SH-SY5Y (cell line): Measurements from ENCODE around the gene OCA2.

Experiments
- GATA2 ChIP-seq: IDR thresholded peaks from 2 replicates; pipeline ENCODE4 v1.6.1; 2011; ENCODE audit warnings: mild to moderate bottlenecking, low read depth, low read length
- GATA3 ChIP-seq: IDR thresholded peaks from 2 replicates; pipeline ENCODE4 v1.6.1; 2011; ENCODE audit warnings: low read depth, mild to moderate bottlenecking, low read length, moderate library complexity

Gene OCA2

GRCh38 chr15:27850981-27851857 is 247.9 kb downstream of the OCA2 start:
- TF ChIP-seq GATA3 (no peak), GATA2 (no peak)

DNA sequence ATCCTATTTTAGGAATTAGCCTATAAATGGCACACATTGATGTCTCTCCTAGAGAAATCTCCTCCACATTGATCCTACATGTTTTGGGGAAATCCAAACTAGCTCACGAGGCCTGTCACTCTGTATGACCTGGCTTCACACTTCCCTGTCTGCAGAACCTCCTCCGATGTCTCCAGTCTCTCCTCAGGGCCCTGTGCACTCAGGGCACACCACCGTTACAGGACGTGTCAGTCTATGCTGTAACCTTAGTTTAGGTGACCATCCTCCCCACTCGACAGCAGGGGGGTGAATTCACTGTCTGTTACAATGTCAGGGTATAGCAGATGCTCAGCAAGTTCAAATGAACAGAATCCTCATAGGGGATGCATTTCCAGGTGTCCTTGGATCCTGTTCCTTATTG is 249.1 kb downstream of the OCA2 start:
- no peak for TF ChIP-seq GATA2
- no peak for TF ChIP-seq GATA3

- TF ChIP-seq GATA2: no peak
- TF ChIP-seq GATA3: no peak
Observed at GRCh38 chr15:27847775-27848710, 251.1 kb downstream of the OCA2 start.

- TF ChIP-seq GATA3 (no peak), GATA2 (no peak)
Observed at GRCh38 chr15:27846722-27847395, 252.3 kb downstream of the OCA2 start.

- TF ChIP-seq GATA2 (no peak), GATA3 (no peak)
Observed at GRCh38 chr15:27845535-27846369, 253.4 kb downstream of the OCA2 start.

GRCh38 chr15:27844018-27844666 is 255.0 kb downstream of the OCA2 start:
- TF ChIP-seq GATA2: no peak
- TF ChIP-seq GATA3: no peak

GRCh38 chr15:27843146-27843545 is 256.0 kb downstream of the OCA2 start:
- TF ChIP-seq GATA2: no peak
- no peak for TF ChIP-seq GATA3

DNA sequence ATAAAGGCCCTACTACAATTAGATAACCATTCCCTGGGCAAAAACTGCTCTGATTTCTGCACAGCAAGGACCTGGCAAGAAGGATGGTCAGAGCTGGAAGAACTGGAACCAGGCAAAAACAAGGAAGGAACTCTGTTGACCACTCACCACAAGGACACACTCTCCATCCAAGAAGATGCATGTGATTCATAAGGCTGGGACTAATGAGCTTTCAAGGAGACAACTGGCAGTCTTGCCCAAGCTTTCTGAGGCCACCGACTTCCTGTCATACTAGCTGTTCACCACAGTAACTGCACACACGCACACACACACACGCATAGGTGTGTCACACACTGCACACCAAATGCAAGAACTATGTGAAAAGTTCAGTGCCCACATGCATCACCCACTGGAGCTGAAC is 256.6 kb downstream of the OCA2 start:
- TF ChIP-seq GATA3: no peak
- no peak for TF ChIP-seq GATA2

- no peak for TF ChIP-seq GATA3
- no peak for TF ChIP-seq GATA2
Observed at GRCh38 chr15:27835233-27835939, 263.7 kb downstream of the OCA2 start.

DNA sequence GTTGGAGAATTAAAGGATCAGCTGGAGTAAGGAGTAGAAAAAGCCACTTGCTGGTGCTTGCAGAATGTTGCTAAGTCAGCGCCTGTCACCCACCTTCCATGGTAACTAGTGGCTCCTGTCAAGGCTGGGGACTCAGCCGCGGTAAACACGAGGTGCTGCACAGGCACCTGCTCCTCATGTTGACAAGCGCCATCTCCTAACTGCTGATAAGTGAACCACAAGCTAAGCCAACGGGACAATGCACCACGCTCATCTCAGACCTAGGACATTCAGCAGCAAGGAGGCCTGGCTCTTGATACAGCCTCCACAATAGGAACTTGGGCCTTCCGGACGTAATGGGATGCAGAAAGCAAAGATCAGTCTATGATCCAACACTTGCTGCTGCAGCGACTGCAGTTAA is 264.4 kb downstream of the OCA2 start:
- TF ChIP-seq GATA3: no peak
- TF ChIP-seq GATA2: no peak

DNA sequence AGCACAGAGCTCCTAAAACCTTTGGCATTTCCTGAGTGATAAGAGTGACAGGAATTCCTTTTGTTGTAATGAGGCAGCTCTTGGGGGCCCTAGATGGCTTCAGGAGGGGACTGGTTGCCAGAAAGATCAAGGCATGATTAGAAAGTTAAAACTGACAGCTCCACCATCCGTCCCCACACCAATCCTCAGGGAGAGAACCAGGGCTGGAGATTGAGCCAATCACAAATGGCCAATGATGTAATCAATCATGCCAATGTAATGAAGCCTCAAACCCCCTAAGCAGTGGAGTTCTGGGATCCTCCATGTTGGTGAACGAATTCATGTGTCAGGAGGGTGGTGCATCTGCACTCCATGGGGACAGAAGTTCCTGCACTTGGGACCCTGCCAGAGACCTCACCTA is 265.1 kb downstream of the OCA2 start:
- TF ChIP-seq GATA2: no peak
- TF ChIP-seq GATA3: no peak

DNA sequence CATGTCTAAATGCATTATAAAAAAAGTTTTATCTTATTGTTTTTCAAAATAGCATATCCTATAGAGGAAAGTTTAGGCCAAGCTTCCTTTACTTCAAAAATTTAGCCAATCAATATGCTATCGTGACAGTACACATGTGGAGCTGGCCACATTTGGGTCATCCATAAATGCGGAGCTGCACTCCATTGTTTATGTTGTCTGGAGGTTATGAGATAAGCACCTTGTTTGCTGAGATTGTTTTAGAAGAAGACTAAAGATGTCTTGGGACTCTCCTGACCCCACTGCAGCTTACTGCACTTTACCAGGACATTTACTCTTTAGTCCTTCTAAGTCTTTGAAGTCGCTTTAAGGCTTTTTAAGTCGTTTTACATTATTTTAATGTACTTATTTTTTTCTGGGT is 265.9 kb downstream of the OCA2 start:
- TF ChIP-seq GATA3 (no peak), GATA2 (no peak)
